ENCODE results near the gene THOC5.
"Not testable (repeated sequence)": the region's sequence is repeated elsewhere in the genome, so short reads cannot be mapped to it uniquely, and the experiment has no call there.

The THOC5 gene

GRCh38 chr22:29570456-29570855 lies 16.9 kb upstream of the THOC5 start:
- Histone ChIP-seq H3K27me3 (ENCODE audit: insufficient read depth, poor library complexity, severe bottlenecking) (no peaks in the 10 kb centered on the region), H3K4me3 (ENCODE audit: severe bottlenecking) (no peak overlapping the region), H3K27ac (ENCODE audit: poor library complexity, severe bottlenecking) (no peak overlapping the region), H3K9me3 (ENCODE audit: severe bottlenecking) (no peaks in the 10 kb centered on the region), H3K4me1 (ENCODE audit: insufficient read depth, poor library complexity, severe bottlenecking) (no peaks in the 10 kb centered on the region), H3K36me3 (ENCODE audit: low read depth) (peaks cover 27% of the 10 kb centered on the region)
- no peak for ATAC-seq (ENCODE audit: low read depth)
- TF ChIP-seq, protein P1, sequence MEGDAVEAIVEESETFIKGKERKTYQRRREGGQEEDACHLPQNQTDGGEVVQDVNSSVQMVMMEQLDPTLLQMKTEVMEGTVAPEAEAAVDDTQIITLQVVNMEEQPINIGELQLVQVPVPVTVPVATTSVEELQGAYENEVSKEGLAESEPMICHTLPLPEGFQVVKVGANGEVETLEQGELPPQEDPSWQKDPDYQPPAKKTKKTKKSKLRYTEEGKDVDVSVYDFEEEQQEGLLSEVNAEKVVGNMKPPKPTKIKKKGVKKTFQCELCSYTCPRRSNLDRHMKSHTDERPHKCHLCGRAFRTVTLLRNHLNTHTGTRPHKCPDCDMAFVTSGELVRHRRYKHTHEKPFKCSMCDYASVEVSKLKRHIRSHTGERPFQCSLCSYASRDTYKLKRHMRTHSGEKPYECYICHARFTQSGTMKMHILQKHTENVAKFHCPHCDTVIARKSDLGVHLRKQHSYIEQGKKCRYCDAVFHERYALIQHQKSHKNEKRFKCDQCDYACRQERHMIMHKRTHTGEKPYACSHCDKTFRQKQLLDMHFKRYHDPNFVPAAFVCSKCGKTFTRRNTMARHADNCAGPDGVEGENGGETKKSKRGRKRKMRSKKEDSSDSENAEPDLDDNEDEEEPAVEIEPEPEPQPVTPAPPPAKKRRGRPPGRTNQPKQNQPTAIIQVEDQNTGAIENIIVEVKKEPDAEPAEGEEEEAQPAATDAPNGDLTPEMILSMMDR (IDR thresholded peaks at IDR 0.05; ENCODE audit: poor library complexity, severe bottlenecking) = no peak
- no peak for DNase-seq (ENCODE audit: low spot score)

GRCh38 chr22:29569011-29569678 lies 15.6 kb upstream of the THOC5 start:
- Histone ChIP-seq H3K4me1 (ENCODE audit: insufficient read depth, poor library complexity, severe bottlenecking) (no peaks in the 10 kb centered on the region), H3K27me3 (ENCODE audit: insufficient read depth, poor library complexity, severe bottlenecking) (no peaks in the 10 kb centered on the region), H3K27ac (ENCODE audit: poor library complexity, severe bottlenecking) (no peak overlapping the region), H3K9me3 (ENCODE audit: severe bottlenecking) (no peaks in the 10 kb centered on the region), H3K4me3 (ENCODE audit: severe bottlenecking) (no peak overlapping the region), H3K36me3 (ENCODE audit: low read depth) (peaks cover 30% of the 10 kb centered on the region)
- DNase-seq (ENCODE audit: low spot score) = no peak
- TF ChIP-seq, protein P1 (IDR thresholded peaks at IDR 0.05; ENCODE audit: poor library complexity, severe bottlenecking) = no peak
- ATAC-seq (ENCODE audit: low read depth) = no peak

- Histone ChIP-seq H3K4me3 (ENCODE audit: severe bottlenecking) (no peak overlapping the region), H3K36me3 (ENCODE audit: low read depth) (peaks cover 40% of the 10 kb centered on the region), H3K4me1 (ENCODE audit: insufficient read depth, poor library complexity, severe bottlenecking) (no peaks in the 10 kb centered on the region), H3K27me3 (ENCODE audit: insufficient read depth, poor library complexity, severe bottlenecking) (no peaks in the 10 kb centered on the region), H3K27ac (ENCODE audit: poor library complexity, severe bottlenecking) (no peak overlapping the region), H3K9me3 (ENCODE audit: severe bottlenecking) (no peaks in the 10 kb centered on the region)
- ATAC-seq (ENCODE audit: low read depth) = no peak
- TF ChIP-seq, protein P1 (IDR thresholded peaks at IDR 0.05; ENCODE audit: poor library complexity, severe bottlenecking) = no peak
- no peak for DNase-seq (ENCODE audit: low spot score)
Measured at GRCh38 chr22:29567338-29567737, 13.8 kb upstream of the THOC5 start.

DNA sequence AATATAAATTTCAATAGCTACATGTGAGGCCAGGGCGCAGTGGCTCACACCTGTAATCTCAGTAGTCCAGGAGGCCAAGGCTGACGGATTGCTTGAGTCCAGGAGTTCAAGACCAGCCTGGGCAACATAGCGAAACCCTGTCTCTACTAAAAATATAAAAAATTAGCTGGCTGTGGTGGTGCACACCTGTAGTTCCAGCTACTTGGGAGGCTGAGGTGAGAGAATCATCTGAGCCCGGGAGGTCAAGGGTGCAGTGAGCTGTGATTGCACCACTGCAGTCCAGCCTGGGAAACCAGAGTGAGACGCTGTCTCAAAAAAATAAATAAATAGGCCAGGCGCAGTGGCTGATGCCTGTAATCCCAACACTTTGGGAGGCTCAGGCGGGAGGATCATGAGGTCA lies 13.0 kb upstream of the THOC5 start:
- H3K4me3 ChIP-seq (ENCODE audit: severe bottlenecking); H3K27me3 ChIP-seq (ENCODE audit: insufficient read depth, poor library complexity, severe bottlenecking); ATAC-seq (ENCODE audit: low read depth); DNase-seq (ENCODE audit: low spot score); H3K27ac ChIP-seq (ENCODE audit: poor library complexity, severe bottlenecking); H3K9me3 ChIP-seq (ENCODE audit: severe bottlenecking); H3K4me1 ChIP-seq (ENCODE audit: insufficient read depth, poor library complexity, severe bottlenecking): not testable (repeated sequence)
- peaks cover 49% of the 10 kb centered on the region for H3K36me3 ChIP-seq (ENCODE audit: low read depth)

DNA sequence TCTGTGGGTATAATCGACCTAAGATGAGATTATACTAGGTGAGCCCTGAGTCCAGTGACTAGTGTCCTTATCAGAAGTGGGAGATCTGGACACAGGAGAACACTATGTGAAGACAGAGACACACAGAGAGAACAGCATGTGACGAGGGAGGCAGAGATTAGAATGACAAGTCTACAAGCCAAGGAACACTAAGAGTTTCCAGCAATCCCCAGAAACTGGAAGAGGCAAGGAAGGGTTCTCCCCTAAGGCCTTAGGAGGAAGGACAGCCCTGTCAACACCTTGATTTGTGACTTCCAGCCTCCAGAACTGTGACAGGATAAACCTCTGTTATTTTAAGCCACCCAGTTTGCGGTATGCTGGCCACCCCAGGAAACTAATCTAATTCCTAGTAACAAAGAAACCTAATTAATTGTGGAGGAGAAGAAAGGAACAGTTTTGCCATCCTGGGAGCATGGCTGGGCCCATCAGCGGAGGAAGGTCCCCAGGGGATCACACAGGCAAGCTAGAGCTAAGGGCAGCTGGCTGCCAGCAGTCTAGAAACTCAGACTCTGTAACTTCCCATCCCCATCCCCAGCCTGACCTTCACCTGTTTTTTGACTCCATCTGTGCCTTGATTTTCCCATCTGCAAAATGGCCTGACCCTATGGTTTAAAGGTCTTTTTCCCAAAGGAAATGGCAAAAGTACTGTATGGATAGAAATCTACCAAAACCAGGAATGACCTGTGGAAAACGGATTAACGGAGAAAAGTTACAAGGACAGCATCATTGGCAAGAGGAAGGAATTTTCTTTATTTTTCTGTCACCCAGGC lies 10.3 kb upstream of the THOC5 start:
- Histone ChIP-seq H3K36me3 (ENCODE audit: low read depth) (peaks cover 65% of the 10 kb centered on the region), H3K27ac (ENCODE audit: poor library complexity, severe bottlenecking) (no peak overlapping the region), H3K9me3 (ENCODE audit: severe bottlenecking) (no peaks in the 10 kb centered on the region), H3K4me3 (ENCODE audit: severe bottlenecking) (no peak overlapping the region), H3K4me1 (ENCODE audit: insufficient read depth, poor library complexity, severe bottlenecking) (no peaks in the 10 kb centered on the region), H3K27me3 (ENCODE audit: insufficient read depth, poor library complexity, severe bottlenecking) (no peaks in the 10 kb centered on the region)
- TF ChIP-seq, protein P1 (IDR thresholded peaks at IDR 0.05; ENCODE audit: poor library complexity, severe bottlenecking) = no peak
- DNase-seq (ENCODE audit: low spot score) (no peak), ATAC-seq (ENCODE audit: low read depth) (no peak)

All from RWPE2 (cell line).